A673 (cell line): ENCODE data around the gene TMEM144. TPM values are rescaled to one million over a fixed set of nuclear protein-coding genes. Genes with fewer than 3 reads are reported as not detected.

Experiments used
- BruUV-seq: library from RNA; stranded (reverse); fragments of 400-500 nt; replicated peaks from 2 replicates; lab custom pipeline; 2021; lab: Mats Ljungman, UMichigan
- CTCF ChIA-PET: fragments of 300-600 bp; sonication (Branson Sonifier 250); formaldehyde crosslinking; loops from one replicate; lab custom pipeline; 2022; ENCODE audit warnings: antibody characterized with exemption; lab: Charles Lee
- POLR2A ChIA-PET: fragments of 300-600 bp; sonication (Branson Sonifier 250); formaldehyde crosslinking; loops from one replicate; lab custom pipeline; 2022; ENCODE audit warnings: antibody characterized with exemption; ENCODE audit not compliant: low non-redundant PET; lab: Charles Lee
- DNase-seq: peaks from one replicate; pipeline ENCODE4 v3.0.0-alpha.2; 2015; ENCODE audit warnings: low spot score
- H3K27ac ChIP-seq: fragments of 200-600 bp; sonication (generic); 2 replicates; pipeline ENCODE4 v1.5.1; 2016; ENCODE audit warnings: mixed run types, low read depth, mild to moderate bottlenecking, mixed read lengths, antibody characterized with exemption, low read length; ENCODE audit not compliant: poor library complexity, severe bottlenecking
- H3K27me3 ChIP-seq: fragments of 200-600 bp; sonication (generic); replicated peaks from 2 replicates; pipeline ENCODE4 v1.6.1; 2017; ENCODE audit warnings: mixed run types, low read depth, mild to moderate bottlenecking, mixed read lengths, antibody characterized with exemption, low read length; ENCODE audit not compliant: insufficient read depth, poor library complexity
- H3K36me3 ChIP-seq: fragments of 200-600 bp; sonication (generic); 2 replicates; pipeline ENCODE4 v1.6.1; 2016; ENCODE audit warnings: mixed run types, mild to moderate bottlenecking, mixed read lengths, antibody characterized with exemption, low read length; ENCODE audit not compliant: insufficient read depth, poor library complexity, severe bottlenecking
- H3K4me1 ChIP-seq: fragments of 200-600 bp; sonication (generic); 2 replicates; pipeline ENCODE4 v1.6.1; 2017; ENCODE audit warnings: mixed run types, mild to moderate bottlenecking, mixed read lengths, antibody characterized with exemption, low read length; ENCODE audit not compliant: insufficient read depth, poor library complexity, severe bottlenecking
- H3K4me3 ChIP-seq: fragments of 200-600 bp; sonication (generic); 2 replicates; pipeline ENCODE4 v1.5.1; 2016; ENCODE audit warnings: low read depth, mixed run types, mild to moderate bottlenecking, mixed read lengths, low read length; ENCODE audit not compliant: poor library complexity, severe bottlenecking
- H3K9me3 ChIP-seq: fragments of 200-600 bp; sonication (generic); 2 replicates; pipeline ENCODE4 v1.6.1; 2016; ENCODE audit warnings: mixed run types, low read depth, mild to moderate bottlenecking, mixed read lengths, antibody characterized with exemption, low read length; ENCODE audit not compliant: poor library complexity, severe bottlenecking
- CTCF ChIP-seq: fragments of 300-800, 200-600 bp; sonication (generic); conservative IDR thresholded peaks from 2 replicates; pipeline ENCODE4 v1.5.1; 2017; ENCODE audit warnings: low read depth, mild to moderate bottlenecking, antibody characterized with exemption, low read length, moderate library complexity, mixed read lengths
- EZH2 ChIP-seq: fragments of 200-600 bp; sonication (generic); IDR thresholded peaks from 2 replicates; pipeline ENCODE4 v1.6.1; 2017; ENCODE audit warnings: borderline replicate concordance, low read depth, mild to moderate bottlenecking, mixed read lengths, antibody characterized with exemption, low read length; ENCODE audit not compliant: poor library complexity, severe bottlenecking
- intact Hi-C: fragments of 100-400 bp; cut with micrococcal nuclease; formaldehyde crosslinking; loops from one replicate; pipeline ENCODE4 v1.10.0; 2022; ENCODE audit not compliant: unreplicated experiment
- total RNA-seq: library from RNA; stranded (reverse); gene quantifications from 2 replicates; pipeline ENCODE4 v1.2.3, GENCODE V29; 2021

Gene TMEM144
- total RNA-seq, 1 experiment from 2014 or later, result 4.0 TPM

- intact Hi-C loops, result no loop called here
- CTCF ChIA-PET, result no interaction called here
- POLR2A ChIA-PET, result no interaction called here
These were observed 89.2 kb downstream of the TMEM144 start for GRCh38 chr4:158299459-158300007.

GRCh38 chr4:158300012-158300411 lies 89.7 kb downstream of the TMEM144 start:
- CTCF ChIA-PET, result no interaction called here
- no peak overlapping the region for H3K4me3 ChIP-seq

More at GRCh38 chr4:158299459-158300007, 89.2 kb downstream of the TMEM144 start:
- no peak for DNase-seq
- no TSS peak for BruUV-seq
- Histone ChIP-seq H3K4me1 (no peaks in the 10 kb centered on the region), H3K27ac (no peak overlapping the region), H3K36me3 (no peaks in the 10 kb centered on the region), H3K27me3 (no peaks in the 10 kb centered on the region), H3K9me3 (no peaks in the 10 kb centered on the region), H3K4me3 (no peak overlapping the region)
- no peak for TF ChIP-seq CTCF
- no peak for TF ChIP-seq EZH2

GRCh38 chr4:158302076-158302866 lies 92.0 kb downstream of the TMEM144 start:
- Histone ChIP-seq H3K27ac (no peak overlapping the region), H3K27me3 (no peaks in the 10 kb centered on the region), H3K4me1 (no peaks in the 10 kb centered on the region), H3K9me3 (no peaks in the 10 kb centered on the region), H3K36me3 (no peaks in the 10 kb centered on the region), H3K4me3 (no peak overlapping the region)
- ChIA-PET CTCF (no interaction called here), POLR2A (no interaction called here)
- no TSS peak for BruUV-seq
- DNase-seq, result no peak
- TF ChIP-seq CTCF, result no peak
- TF ChIP-seq EZH2, result no peak
- intact Hi-C loops, result no loop called here

More at GRCh38 chr4:158300012-158300411, 89.7 kb downstream of the TMEM144 start:
- no peak for TF ChIP-seq CTCF
- no peak for TF ChIP-seq EZH2
- DNase-seq, result no peak
- Histone ChIP-seq H3K27me3 (no peaks in the 10 kb centered on the region), H3K9me3 (no peaks in the 10 kb centered on the region), H3K4me1 (no peaks in the 10 kb centered on the region), H3K27ac (no peak overlapping the region), H3K36me3 (no peaks in the 10 kb centered on the region)
- POLR2A ChIA-PET, result no interaction called here
- intact Hi-C loops, result no loop called here
- BruUV-seq, result no TSS peak
